ENCODE measurements around the gene NEXN.
"Not testable (repeated sequence)": the region's sequence is repeated elsewhere in the genome, so short reads cannot be mapped to it uniquely, and the experiment has no call there.

NEXN gene

GRCh38 chr1:77972080-77972479 lies 83.7 kb downstream of the NEXN start:
- DNase-seq: no peak

- DNase-seq: no peak
Measured at GRCh38 chr1:77975386-77975785, 87.0 kb downstream of the NEXN start.

GRCh38 chr1:77975907-77976306 lies 87.5 kb downstream of the NEXN start:
- DNase-seq: no peak

GRCh38 chr1:77976433-77977076 lies 88.1 kb downstream of the NEXN start:
- no peak for DNase-seq

- no peak for DNase-seq
Measured at GRCh38 chr1:77977989-77978292, 89.5 kb downstream of the NEXN start.

- peak; percentile 62 for DNase-seq
Measured at GRCh38 chr1:77978293-77978968, 90.0 kb downstream of the NEXN start.

- peak; percentile 92 for DNase-seq
Measured at GRCh38 chr1:77978969-77979876, 90.8 kb downstream of the NEXN start, which contains the start of gene FUBP1. FUBP1 (minus strand) TSS chr1:77979072; CDS start chr1:77979004, 68 bp downstream.

GRCh38 chr1:77983352-77983996 lies 95.0 kb downstream of the NEXN start:
- not testable (repeated sequence) for DNase-seq

- DNase-seq: no peak
Measured at GRCh38 chr1:77983997-77984355, 95.6 kb downstream of the NEXN start.

- DNase-seq: no peak
Measured at GRCh38 chr1:77984629-77985028, 96.2 kb downstream of the NEXN start.

GRCh38 chr1:77986810-77987209 lies 98.4 kb downstream of the NEXN start:
- no peak for DNase-seq

- DNase-seq: no peak
Measured at GRCh38 chr1:77987919-77988318, 99.5 kb downstream of the NEXN start.

GRCh38 chr1:77989744-77990143 lies 101.3 kb downstream of the NEXN start:
- no peak for DNase-seq

GRCh38 chr1:77990629-77991204 lies 102.3 kb downstream of the NEXN start:
- DNase-seq: no peak

GRCh38 chr1:77991638-77992037 lies 103.2 kb downstream of the NEXN start:
- DNase-seq: no peak
